ENCODE measurements around the gene TTBK1. TPM values are rescaled to one million over a fixed set of nuclear protein-coding genes. Genes with fewer than 3 reads are reported as not detected.

Gene TTBK1
- polyA plus RNA-seq, 4 donors = 0.25 to 0.39 (median 0.28) TPM

- no peak for DNase-seq (ENCODE audit: low read depth in 4 of 4, low spot score in 3 of 4)
These were observed 92.2 kb downstream of the TTBK1 start for GRCh38 chr6:43335469-43335868.

GRCh38 chr6:43336382-43336781, 93.1 kb downstream of the TTBK1 start:
- DNase-seq (ENCODE audit: low read depth in 4 of 4, low spot score in 3 of 4) = no peak

Other genes starting within 250 kb of the TTBK1 start
- gene MEA1, start 229.5 kb upstream of the TTBK1 start, polyA plus RNA-seq (ENCODE audit: insufficient read length in 4 of 4) = 10 to 100 TPM; 86.6 to 99.6 (median 89.4) TPM
- gene KLHDC3, start 229.2 kb upstream of the TTBK1 start, polyA plus RNA-seq (ENCODE audit: insufficient read length in 4 of 4) = 100 to 1,000 TPM in 2 of 4 donors, 10 to 100 TPM in 2; 98.2 to 109 (median 99.7) TPM
- 10 to 100 TPM; 56.2 to 59.8 (median 59.4) TPM for gene RRP36, start 221.9 kb upstream of the TTBK1 start, polyA plus RNA-seq (ENCODE audit: insufficient read length in 4 of 4)
- 10 to 100 TPM; 49.4 to 56.9 (median 50.7) TPM for gene CUL7, start 189.6 kb upstream of the TTBK1 start, polyA plus RNA-seq (ENCODE audit: insufficient read length in 4 of 4)
- 10 to 100 TPM; 60.4 to 71.6 (median 62.7) TPM for gene MRPL2, start 184.0 kb upstream of the TTBK1 start, polyA plus RNA-seq (ENCODE audit: insufficient read length in 4 of 4)
- 10 to 100 TPM; 46.2 to 60.0 (median 53.8) TPM for gene KLC4, start 183.8 kb upstream of the TTBK1 start, polyA plus RNA-seq (ENCODE audit: insufficient read length in 4 of 4)
- 100 to 1,000 TPM; 234 to 249 (median 244) TPM for gene PTK7, start 167.2 kb upstream of the TTBK1 start, polyA plus RNA-seq (ENCODE audit: insufficient read length in 4 of 4)
- 10 to 100 TPM; 31.3 to 33.1 (median 31.5) TPM for gene SRF, start 72.2 kb upstream of the TTBK1 start, polyA plus RNA-seq (ENCODE audit: insufficient read length in 4 of 4)
- gene CUL9, start 61.3 kb upstream of the TTBK1 start, polyA plus RNA-seq (ENCODE audit: insufficient read length in 4 of 4) = 10 to 100 TPM; 29.7 to 35.3 (median 32.5) TPM
- gene DNPH1, start 14.0 kb upstream of the TTBK1 start, polyA plus RNA-seq (ENCODE audit: insufficient read length in 4 of 4) = 100 to 1,000 TPM in 1 of 4 donors, 10 to 100 TPM in 3; 52.9 to 104 (median 59.9) TPM
- 1 to 10 TPM in 1 of 4 donors, under 1 TPM in 3; 0.24 to 2.5 (median 0.86) TPM for gene SLC22A7, start 54.8 kb downstream of the TTBK1 start, polyA plus RNA-seq (ENCODE audit: insufficient read length in 4 of 4)
- 1 to 10 TPM; 2.2 to 3.9 (median 3.7) TPM for gene CRIP3, start 65.3 kb downstream of the TTBK1 start, polyA plus RNA-seq (ENCODE audit: insufficient read length in 4 of 4)
- 10 to 100 TPM; 22.1 to 29.4 (median 28.1) TPM for gene ZNF318, start 126.2 kb downstream of the TTBK1 start, polyA plus RNA-seq (ENCODE audit: insufficient read length in 4 of 4)
- gene ABCC10, start 184.1 kb downstream of the TTBK1 start, polyA plus RNA-seq (ENCODE audit: insufficient read length in 4 of 4) = 10 to 100 TPM; 20.1 to 21.3 (median 20.9) TPM
- 1 to 10 TPM in 2 of 4 donors, under 1 TPM in 2; 0.87 to 1.4 (median 1.1) TPM for gene DLK2, start 212.1 kb downstream of the TTBK1 start, polyA plus RNA-seq (ENCODE audit: insufficient read length in 4 of 4)
- gene TJAP1, start 234.1 kb downstream of the TTBK1 start, polyA plus RNA-seq (ENCODE audit: insufficient read length in 4 of 4) = 10 to 100 TPM; 27.4 to 35.7 (median 32.0) TPM